A549 (cell line): ENCODE results near the gene ARL8B. TPM values are rescaled to one million over a fixed set of nuclear protein-coding genes. Genes with fewer than 3 reads are reported as not detected.
A peak's percentile ranks its signal among the peaks of the same experiment; 100 is the strongest.

Source experiments
- ATAC-seq, 2 experiments: fragments of 200-7000 bp in 1 of 2; fragments of >200 bp in 1 of 2; cut with Nextera tagmentation in 1 of 2; cut with Tn5 transposase in 1 of 2; 3 replicates each; pipeline versions ENCODE4 v1.8.0 to v1.9.1; 2018 to 2020; ENCODE audit warnings: mild to moderate bottlenecking in 1 of 2, moderate library complexity in 1 of 2
- CTCF ChIA-PET: fragments of 300-600 bp; sonication (Branson Sonifier 250); formaldehyde crosslinking; extraction: SDS; loops from one replicate; lab custom pipeline; 2021; ENCODE audit warnings: antibody characterized with exemption, inconsistent platforms; lab: Yijun Ruan, JAX
- POLR2A ChIA-PET: fragments of 350-600 bp; formaldehyde crosslinking; extraction: SDS; loops from one replicate; lab custom pipeline; 2021; ENCODE audit warnings: antibody characterized with exemption, inconsistent platforms; lab: Yijun Ruan, JAX
- DNase-seq, 2 experiments: peaks; one replicate each; pipeline versions ENCODE4 v3.0.0 to v3.0.0-alpha.2; 2011 to 2016; ENCODE audit warnings: low read depth in 1 of 2, low spot score in 1 of 2
- FAIRE-seq: peaks from 2 replicates; lab custom pipeline; 2011; peaks lifted over from hg19 to GRCh38; lab: Jason Lieb, UNC
- H3K27ac ChIP-seq, 2 experiments: fragments of >200 bp; sonication (Bioruptor Twin); formaldehyde crosslinking; 3 replicates each; pipeline ENCODE4 v1.5.1; 2016 to 2017
- H3K4me1 ChIP-seq: fragments of >200 bp; sonication (Bioruptor Twin); formaldehyde crosslinking; 3 replicates; pipeline ENCODE4 v1.6.1; 2016
- H3K4me2 ChIP-seq: fragments of >200 bp; sonication (Bioruptor Twin); formaldehyde crosslinking; 3 replicates; pipeline ENCODE4 v1.6.1; 2016
- H3K4me3 ChIP-seq: fragments of >200 bp; sonication (Bioruptor Twin); formaldehyde crosslinking; 3 replicates; pipeline ENCODE4 v1.5.1; 2016
- H3K9me3 ChIP-seq: fragments of >200 bp; sonication (Bioruptor Twin); formaldehyde crosslinking; 3 replicates; pipeline ENCODE4 v1.6.1; 2016
- BHLHE40 ChIP-seq: IDR thresholded peaks from 2 replicates; pipeline ENCODE4 v1.6.1; 2012; ENCODE audit warnings: low read depth, low read length, inconsistent platforms
- CHD2 ChIP-seq: fragments of 150-350 bp; IDR thresholded peaks from 2 replicates; pipeline ENCODE4 v1.6.1; 2014; ENCODE audit warnings: low read length; ENCODE audit not compliant: partially characterized antibody
- CHD4 ChIP-seq: fragments of 200-600 bp; sonication (generic); IDR thresholded peaks from 2 replicates; pipeline ENCODE4 v1.6.1; 2016; ENCODE audit warnings: antibody characterized with exemption, mild to moderate bottlenecking, borderline replicate concordance
- FOSL2 ChIP-seq, 2 experiments: fragments of 450-650 bp in 1 of 2; fragments of >200 bp in 1 of 2; sonication (Bioruptor Twin) in 1 of 2; formaldehyde crosslinking; IDR thresholded peaks; 2 replicates each; pipeline versions ENCODE4 v1.5.0 to v1.6.1; 2016 to 2020; ENCODE audit warnings: mild to moderate bottlenecking in 1 of 2, moderate library complexity in 1 of 2
- HDAC2 ChIP-seq: fragments of 200-600 bp; sonication (generic); IDR thresholded peaks from 2 replicates; pipeline ENCODE4 v1.6.1; 2016
- HEYL ChIP-seq: fragments of 250-450 bp; sonication (Bioruptor Pico); IDR thresholded peaks from 2 replicates; pipeline ENCODE4 v1.8.0; 2021; ENCODE audit warnings: mild to moderate bottlenecking, moderate library complexity
- HOXA7 ChIP-seq: fragments of 250-450 bp; sonication (Bioruptor Pico); IDR thresholded peaks from 2 replicates; pipeline ENCODE4 v1.5.0; 2020; ENCODE audit warnings: mild to moderate bottlenecking, moderate library complexity
- JUNB ChIP-seq: fragments of >200 bp; sonication (Bioruptor Twin); formaldehyde crosslinking; IDR thresholded peaks from 2 replicates; pipeline ENCODE4 v1.6.1; 2016
- MAZ ChIP-seq: fragments of 150-350 bp; IDR thresholded peaks from 2 replicates; pipeline ENCODE4 v1.6.1; 2014; ENCODE audit warnings: antibody characterized with exemption, low read depth, low read length, borderline replicate concordance
- NFE2L2 ChIP-seq: fragments of 150-350 bp; conservative IDR thresholded peaks from 2 replicates; pipeline ENCODE4 v1.6.1; 2014; ENCODE audit warnings: low read length
- NR3C1 ChIP-seq: fragments of >200 bp; sonication (Bioruptor Twin); formaldehyde crosslinking; IDR thresholded peaks from 3 replicates; pipeline ENCODE4 v1.6.1; 2017
- RARB ChIP-seq: fragments of 250-450 bp; sonication (Bioruptor Pico); IDR thresholded peaks from 2 replicates; pipeline ENCODE4 v1.8.0; 2021; ENCODE audit warnings: mild to moderate bottlenecking, moderate library complexity
- RFX5 ChIP-seq: fragments of 450-650 bp; IDR thresholded peaks from 2 replicates; pipeline ENCODE4 v1.7.1; 2014; ENCODE audit warnings: antibody characterized with exemption, mild to moderate bottlenecking, moderate library complexity
- SMC3 ChIP-seq: fragments of >200 bp; sonication (Bioruptor Twin); formaldehyde crosslinking; IDR thresholded peaks from 3 replicates; pipeline ENCODE4 v1.6.1; 2018; ENCODE audit warnings: inconsistent platforms
- SREBF2 ChIP-seq: fragments of 450-650 bp; IDR thresholded peaks from 2 replicates; pipeline ENCODE4 v1.6.1; 2014; ENCODE audit warnings: mild to moderate bottlenecking, moderate library complexity
- WGBS: methylation state at CpG from one replicate; pipeline ENCODE4 v1.1.6; 2017; ENCODE audit errors: missing lambda C conversion rate; 5-methylcytosine and 5-hydroxymethylcytosine counted together
- polyA plus RNA-seq, 4 experiments: library from polyadenylated mRNA; depleted of rRNA in 3 of 4; stranded (reverse); fragments of >200 nt; fragmentation: RNase III in 1 of 4; extraction: RNeasy Plus Mini Kit Qiagen cat#74134 plus additional on column Dnase treatment in 1 of 4; gene quantifications; 2 replicates in 3 of 4; 3 replicates in 1 of 4; pipeline ENCODE4 v1.2.3, GENCODE V29; 2011 to 2017
- TF ChIP-seq, protein P1 (sequence below): fragments of 250-450 bp; sonication (Bioruptor Pico); IDR thresholded peaks from 2 replicates; pipeline ENCODE4 v1.5.0; 2020; ENCODE audit warnings: low read depth, mild to moderate bottlenecking, moderate library complexity
- TF ChIP-seq, protein P2 (sequence below): IDR thresholded peaks from 2 replicates; pipeline ENCODE4 v1.6.1; 2012
- TF ChIP-seq, protein P3 (sequence below): fragments of >200 bp; sonication (Bioruptor Twin); formaldehyde crosslinking; IDR thresholded peaks from 3 replicates; pipeline ENCODE4 v1.6.1; 2016
- TF ChIP-seq, protein P4 (sequence below): fragments of >200 bp; sonication (Bioruptor Twin); formaldehyde crosslinking; IDR thresholded peaks from 2 replicates; pipeline ENCODE4 v1.6.1; 2016
- TF ChIP-seq, protein P5 (sequence below): IDR thresholded peaks from 2 replicates; pipeline ENCODE4 v1.6.1; 2012

Gene ARL8B
- polyA plus RNA-seq, 2 of the 4 experiments (the other 2 are of a cell fraction): 51.2 to 51.7 TPM

DNA sequence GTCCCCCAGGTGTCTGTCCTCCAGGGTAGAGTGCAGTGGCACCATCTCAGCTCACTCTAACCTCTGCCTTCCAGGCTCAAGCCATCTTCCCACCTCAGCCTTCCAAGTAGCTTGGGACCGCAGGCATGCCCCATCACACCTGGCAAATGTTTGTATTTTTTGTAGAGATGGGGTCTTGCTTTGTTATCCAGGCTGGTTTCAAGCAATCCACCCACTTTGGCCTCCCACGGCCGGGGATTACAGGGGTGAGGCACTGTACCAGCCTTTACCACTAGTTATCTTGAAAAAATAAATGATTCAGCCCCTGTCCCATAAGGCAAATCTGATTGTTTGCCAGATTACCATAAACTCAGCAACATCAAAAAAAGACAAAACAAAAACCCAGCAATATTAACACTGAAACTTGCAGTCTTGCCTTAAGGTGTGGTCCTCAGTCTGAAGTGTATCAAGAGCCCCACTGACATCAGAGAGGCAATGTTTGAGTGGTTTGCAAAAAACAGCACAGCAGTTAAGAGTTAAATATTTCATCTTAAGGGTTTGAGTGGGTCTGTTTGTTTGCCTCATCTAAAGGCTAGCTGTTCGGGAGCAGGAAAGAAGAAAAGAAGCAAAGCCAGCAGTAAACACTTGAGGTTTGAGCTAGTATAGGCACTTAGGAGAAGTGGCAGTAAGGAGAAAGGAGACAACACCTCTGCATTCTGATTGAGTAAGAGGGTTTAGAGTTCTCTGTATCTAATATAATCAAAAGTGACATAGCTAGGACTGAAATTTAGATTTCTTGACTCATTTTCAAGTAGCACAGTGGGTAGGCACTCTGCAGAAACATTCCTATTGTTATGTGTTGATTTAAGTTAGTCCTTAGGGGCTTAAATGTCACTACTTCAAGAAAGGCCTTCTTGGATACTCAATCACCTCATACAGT lies 39.1 kb downstream of the ARL8B start (continued):
- TF ChIP-seq, protein P1, sequence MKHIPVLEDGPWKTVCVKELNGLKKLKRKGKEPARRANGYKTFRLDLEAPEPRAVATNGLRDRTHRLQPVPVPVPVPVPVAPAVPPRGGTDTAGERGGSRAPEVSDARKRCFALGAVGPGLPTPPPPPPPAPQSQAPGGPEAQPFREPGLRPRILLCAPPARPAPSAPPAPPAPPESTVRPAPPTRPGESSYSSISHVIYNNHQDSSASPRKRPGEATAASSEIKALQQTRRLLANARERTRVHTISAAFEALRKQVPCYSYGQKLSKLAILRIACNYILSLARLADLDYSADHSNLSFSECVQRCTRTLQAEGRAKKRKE (CRISPR knock-in tag): no peak
- TF ChIP-seq CHD4: no peak

DNA sequence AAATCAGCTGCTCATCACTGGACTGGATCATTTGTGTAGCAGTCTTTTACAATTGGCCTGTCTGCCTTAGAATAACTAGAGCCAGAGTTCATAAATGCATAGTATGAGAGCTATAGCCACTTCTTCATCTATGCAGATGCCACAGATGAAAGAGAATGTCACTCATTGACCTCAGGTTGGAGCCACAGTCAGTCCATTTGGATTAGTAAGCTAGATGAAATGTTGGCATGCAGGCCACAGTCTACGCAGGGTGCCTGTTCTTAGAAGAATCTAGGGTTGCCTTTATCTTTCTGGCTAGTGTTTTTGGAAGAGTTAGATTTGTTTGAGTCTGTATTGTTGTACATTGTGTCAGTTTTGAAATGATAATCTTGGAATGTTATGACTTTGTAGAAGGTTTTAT lies 40.0 kb downstream of the ARL8B start:
- CTCF ChIA-PET: interaction anchor here (0.7 to 1.8 kb wide), 2 partner anchors 14 to 39 kb away, joined by 3 to 7 read pairs; no protein-coding TSS in a partner anchor
- ATAC-seq: peak; percentile 77 to 79
- TF ChIP-seq BHLHE40: no peak
- Histone ChIP-seq H3K27ac (no peak overlapping the region), H3K4me2 (peak overlapping the region; percentile 48), H3K4me3 (no peak overlapping the region), H3K4me1 (peaks cover 31% of the 10 kb centered on the region), H3K9me3 (no peaks in the 10 kb centered on the region)
- no peak for FAIRE-seq
- 70% methylated on average over 1 of the region's 1 CpG for WGBS
- POLR2A ChIA-PET: interaction anchor here (0.8 kb wide), 1 partner anchor 25 kb away, joined by 6 read pairs; the partner anchor contains the start of gene EDEM1
- no peak for DNase-seq

DNA sequence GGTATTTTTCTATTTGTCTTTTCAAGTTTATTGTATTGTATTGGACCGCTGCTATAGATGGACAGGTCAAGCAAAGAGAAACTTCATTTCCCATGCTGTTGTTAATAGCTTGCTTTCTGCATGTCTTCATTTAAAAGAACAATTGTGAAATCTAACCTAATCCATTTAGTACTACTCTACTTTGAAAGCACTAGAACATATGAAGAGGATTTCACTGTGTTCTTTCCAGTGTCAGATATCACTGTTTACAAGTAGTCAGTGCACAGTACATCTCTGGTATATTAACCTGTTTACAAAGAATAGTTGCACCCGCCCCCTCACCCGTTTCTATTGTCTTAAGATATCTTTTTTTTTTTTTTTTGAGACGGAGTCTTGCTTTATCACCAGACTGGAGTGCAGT lies 43.6 kb downstream of the ARL8B start:
- ChIA-PET POLR2A (no interaction called here), CTCF (no interaction called here)
- no peak for DNase-seq
- no peak overlapping the region for H3K4me2 ChIP-seq
- peaks cover 27% of the 10 kb centered on the region for H3K4me1 ChIP-seq
- H3K4me3 ChIP-seq: no peak overlapping the region
- no peak for ATAC-seq
- no peak for FAIRE-seq
- 89% methylated on average over 4 of the region's 4 CpGs for WGBS
- H3K9me3 ChIP-seq: no peaks in the 10 kb centered on the region
- no peak overlapping the region for H3K27ac ChIP-seq
- TF ChIP-seq, protein P2, sequence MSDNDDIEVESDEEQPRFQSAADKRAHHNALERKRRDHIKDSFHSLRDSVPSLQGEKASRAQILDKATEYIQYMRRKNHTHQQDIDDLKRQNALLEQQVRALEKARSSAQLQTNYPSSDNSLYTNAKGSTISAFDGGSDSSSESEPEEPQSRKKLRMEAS: no peak
- TF ChIP-seq FOSL2 (IDR thresholded peaks at IDR 0.05): no peak
- TF ChIP-seq FOSL2 (CRISPR knock-in tag; IDR thresholded peaks at IDR 0.05): no peak
- TF ChIP-seq NFE2L2: no peak
- no peak for TF ChIP-seq SREBF2
- no peak for TF ChIP-seq CHD2
- no peak for TF ChIP-seq HDAC2
- TF ChIP-seq, protein P3, sequence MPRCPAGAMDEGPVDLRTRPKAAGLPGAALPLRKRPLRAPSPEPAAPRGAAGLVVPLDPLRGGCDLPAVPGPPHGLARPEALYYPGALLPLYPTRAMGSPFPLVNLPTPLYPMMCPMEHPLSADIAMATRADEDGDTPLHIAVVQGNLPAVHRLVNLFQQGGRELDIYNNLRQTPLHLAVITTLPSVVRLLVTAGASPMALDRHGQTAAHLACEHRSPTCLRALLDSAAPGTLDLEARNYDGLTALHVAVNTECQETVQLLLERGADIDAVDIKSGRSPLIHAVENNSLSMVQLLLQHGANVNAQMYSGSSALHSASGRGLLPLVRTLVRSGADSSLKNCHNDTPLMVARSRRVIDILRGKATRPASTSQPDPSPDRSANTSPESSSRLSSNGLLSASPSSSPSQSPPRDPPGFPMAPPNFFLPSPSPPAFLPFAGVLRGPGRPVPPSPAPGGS: no peak
- TF ChIP-seq RARB (CRISPR knock-in tag): no peak
- TF ChIP-seq, protein P4, sequence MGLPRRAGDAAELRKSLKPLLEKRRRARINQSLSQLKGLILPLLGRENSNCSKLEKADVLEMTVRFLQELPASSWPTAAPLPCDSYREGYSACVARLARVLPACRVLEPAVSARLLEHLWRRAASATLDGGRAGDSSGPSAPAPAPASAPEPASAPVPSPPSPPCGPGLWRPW: no peak
- TF ChIP-seq CHD4: no peak
- TF ChIP-seq HEYL (CRISPR knock-in tag): no peak
- TF ChIP-seq NR3C1: no peak
- TF ChIP-seq MAZ: no peak
- TF ChIP-seq, protein P5, sequence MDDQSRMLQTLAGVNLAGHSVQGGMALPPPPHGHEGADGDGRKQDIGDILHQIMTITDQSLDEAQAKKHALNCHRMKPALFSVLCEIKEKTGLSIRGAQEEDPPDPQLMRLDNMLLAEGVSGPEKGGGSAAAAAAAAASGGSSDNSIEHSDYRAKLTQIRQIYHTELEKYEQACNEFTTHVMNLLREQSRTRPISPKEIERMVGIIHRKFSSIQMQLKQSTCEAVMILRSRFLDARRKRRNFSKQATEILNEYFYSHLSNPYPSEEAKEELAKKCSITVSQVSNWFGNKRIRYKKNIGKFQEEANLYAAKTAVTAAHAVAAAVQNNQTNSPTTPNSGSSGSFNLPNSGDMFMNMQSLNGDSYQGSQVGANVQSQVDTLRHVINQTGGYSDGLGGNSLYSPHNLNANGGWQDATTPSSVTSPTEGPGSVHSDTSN: no peak
- no peak for TF ChIP-seq SMC3
- no peak for TF ChIP-seq JUNB
- TF ChIP-seq, protein P1 (CRISPR knock-in tag): no peak
- TF ChIP-seq RFX5: no peak
- TF ChIP-seq HOXA7 (CRISPR knock-in tag): no peak
